Ascending aorta (tissue), 2 donors: ENCODE data around the gene GEMIN7. TPM values are rescaled to one million over a fixed set of nuclear protein-coding genes. Genes with fewer than 3 reads are reported as not detected.

ENCODE experiments used
- DNase-seq, 2 donors: peaks; one replicate each; pipeline ENCODE4 v3.0.0-alpha.2; 2019; ENCODE audit warnings: low spot score in 2 of 2
- H3K27ac ChIP-seq, 2 donors: fragments of 200-600 bp; sonication (generic); one replicate each; pipeline ENCODE4 v1.5.1; 2016 to 2017; ENCODE audit warnings: mild to moderate bottlenecking in 1 of 2
- H3K27me3 ChIP-seq: fragments of 200-600 bp; sonication (generic); one replicate; pipeline ENCODE4 v1.5.1; 2017
- H3K36me3 ChIP-seq, 2 donors: fragments of 200-600 bp; sonication (generic); one replicate each; pipeline ENCODE4 v1.5.1; 2016
- H3K4me1 ChIP-seq, 2 donors: fragments of 200-600 bp; sonication (generic); one replicate each; pipeline ENCODE4 v1.5.1; 2016 to 2017; ENCODE audit warnings: mild to moderate bottlenecking in 1 of 2
- H3K4me3 ChIP-seq, 2 donors: fragments of 200-600 bp; sonication (generic); one replicate each; pipeline ENCODE4 v1.5.1; 2016 to 2017; ENCODE audit warnings: mild to moderate bottlenecking in 1 of 2
- H3K9me3 ChIP-seq, 2 donors: fragments of 200-600 bp; sonication (generic); one replicate each; pipeline ENCODE4 v1.5.1; 2016
- intact Hi-C: fragments of 100-400 bp; cut with DNase I; formaldehyde crosslinking; loops from one replicate; pipeline ENCODE4 v1.15.1; 2023
- total RNA-seq: library from RNA; depleted of rRNA; stranded (reverse); fragments of >200 nt; gene quantifications from one replicate; pipeline ENCODE4 v1.1.0, GENCODE V29; 2016
- TF ChIP-seq, protein P1 (sequence below), 3 experiments: fragments of 200-600 bp in 2 of 3; fragments of 450-650 bp in 1 of 3; sonication (generic) in 2 of 3; IDR thresholded peaks; one replicate each; pipeline ENCODE4 v1.5.1; 2016 to 2019; ENCODE audit warnings: antibody characterized with exemption in 3 of 3, mild to moderate bottlenecking in 1 of 3, moderate library complexity in 1 of 3

GEMIN7 gene
- total RNA-seq, 1 donor from 2014 or later = 48.2 TPM

GRCh38 chr19:45047188-45047797 lies 31.8 kb upstream of the GEMIN7 start:
- intact Hi-C loops = no loop called here
- Histone ChIP-seq H3K9me3 (no peaks in the 10 kb centered on the region), H3K4me3 (no peak overlapping the region), H3K36me3 (peaks cover 37 to 53% of the 10 kb centered on the region in 2 donors), H3K27ac (no peak overlapping the region), H3K27me3 (no peaks in the 10 kb centered on the region), H3K4me1 (peaks cover 0 to 2% of the 10 kb centered on the region in 2 donors)
- DNase-seq = no peak
- TF ChIP-seq, protein P1, sequence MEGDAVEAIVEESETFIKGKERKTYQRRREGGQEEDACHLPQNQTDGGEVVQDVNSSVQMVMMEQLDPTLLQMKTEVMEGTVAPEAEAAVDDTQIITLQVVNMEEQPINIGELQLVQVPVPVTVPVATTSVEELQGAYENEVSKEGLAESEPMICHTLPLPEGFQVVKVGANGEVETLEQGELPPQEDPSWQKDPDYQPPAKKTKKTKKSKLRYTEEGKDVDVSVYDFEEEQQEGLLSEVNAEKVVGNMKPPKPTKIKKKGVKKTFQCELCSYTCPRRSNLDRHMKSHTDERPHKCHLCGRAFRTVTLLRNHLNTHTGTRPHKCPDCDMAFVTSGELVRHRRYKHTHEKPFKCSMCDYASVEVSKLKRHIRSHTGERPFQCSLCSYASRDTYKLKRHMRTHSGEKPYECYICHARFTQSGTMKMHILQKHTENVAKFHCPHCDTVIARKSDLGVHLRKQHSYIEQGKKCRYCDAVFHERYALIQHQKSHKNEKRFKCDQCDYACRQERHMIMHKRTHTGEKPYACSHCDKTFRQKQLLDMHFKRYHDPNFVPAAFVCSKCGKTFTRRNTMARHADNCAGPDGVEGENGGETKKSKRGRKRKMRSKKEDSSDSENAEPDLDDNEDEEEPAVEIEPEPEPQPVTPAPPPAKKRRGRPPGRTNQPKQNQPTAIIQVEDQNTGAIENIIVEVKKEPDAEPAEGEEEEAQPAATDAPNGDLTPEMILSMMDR (IDR thresholded peaks at IDR 0.05) = no peak

DNA sequence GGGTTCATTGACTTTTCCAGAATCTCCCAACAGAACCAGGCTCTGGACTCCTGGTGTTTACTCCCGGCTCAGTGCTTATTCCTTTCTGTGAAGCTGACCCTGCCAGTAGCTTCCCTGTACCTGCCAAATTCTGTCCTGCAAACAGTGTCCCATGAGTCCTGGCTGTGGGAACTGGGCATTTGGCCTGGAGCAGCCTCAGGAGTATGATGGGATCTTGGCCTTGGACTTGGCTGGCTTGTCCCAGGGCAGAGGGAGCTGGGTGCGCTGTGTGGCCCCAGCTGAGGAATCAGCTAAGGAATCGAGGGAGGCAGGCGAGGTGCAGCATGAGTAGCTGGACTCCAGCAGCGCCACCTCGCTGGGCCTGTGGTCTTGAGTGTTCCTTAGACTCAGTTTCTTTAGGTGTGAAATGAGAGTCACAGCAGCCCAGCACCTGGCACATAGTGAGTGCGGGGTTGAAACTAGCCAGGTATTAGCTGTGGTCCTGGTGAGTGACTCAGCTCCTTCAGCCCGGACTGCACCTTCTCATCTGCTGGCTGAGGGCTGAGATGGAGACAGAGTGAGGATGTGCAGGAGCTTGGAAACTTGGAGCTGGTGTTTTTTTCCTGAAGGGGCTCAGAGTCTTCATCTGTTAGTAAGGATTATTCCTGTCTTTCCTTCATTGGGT lies 29.9 kb upstream of the GEMIN7 start:
- DNase-seq = no peak
- Histone ChIP-seq H3K36me3 (peaks cover 37 to 53% of the 10 kb centered on the region in 2 donors), H3K27ac (no peak overlapping the region), H3K9me3 (no peaks in the 10 kb centered on the region), H3K27me3 (no peaks in the 10 kb centered on the region), H3K4me3 (no peak overlapping the region), H3K4me1 (peaks cover 0 to 2% of the 10 kb centered on the region in 2 donors)
- intact Hi-C loops = no loop called here
- TF ChIP-seq, protein P1 (IDR thresholded peaks at IDR 0.05) = no peak

GRCh38 chr19:45050036-45050435 lies 29.0 kb upstream of the GEMIN7 start:
- H3K36me3 ChIP-seq = peaks cover 37 to 53% of the 10 kb centered on the region in 2 donors
- H3K9me3 ChIP-seq = no peaks in the 10 kb centered on the region
- TF ChIP-seq, protein P1 (IDR thresholded peaks at IDR 0.05) = no peak
- no peak overlapping the region for H3K4me3 ChIP-seq
- intact Hi-C loops = no loop called here
- H3K4me1 ChIP-seq = peaks cover 0 to 2% of the 10 kb centered on the region in 2 donors
- DNase-seq = no peak
- H3K27me3 ChIP-seq = no peaks in the 10 kb centered on the region
- no peak overlapping the region for H3K27ac ChIP-seq

DNA sequence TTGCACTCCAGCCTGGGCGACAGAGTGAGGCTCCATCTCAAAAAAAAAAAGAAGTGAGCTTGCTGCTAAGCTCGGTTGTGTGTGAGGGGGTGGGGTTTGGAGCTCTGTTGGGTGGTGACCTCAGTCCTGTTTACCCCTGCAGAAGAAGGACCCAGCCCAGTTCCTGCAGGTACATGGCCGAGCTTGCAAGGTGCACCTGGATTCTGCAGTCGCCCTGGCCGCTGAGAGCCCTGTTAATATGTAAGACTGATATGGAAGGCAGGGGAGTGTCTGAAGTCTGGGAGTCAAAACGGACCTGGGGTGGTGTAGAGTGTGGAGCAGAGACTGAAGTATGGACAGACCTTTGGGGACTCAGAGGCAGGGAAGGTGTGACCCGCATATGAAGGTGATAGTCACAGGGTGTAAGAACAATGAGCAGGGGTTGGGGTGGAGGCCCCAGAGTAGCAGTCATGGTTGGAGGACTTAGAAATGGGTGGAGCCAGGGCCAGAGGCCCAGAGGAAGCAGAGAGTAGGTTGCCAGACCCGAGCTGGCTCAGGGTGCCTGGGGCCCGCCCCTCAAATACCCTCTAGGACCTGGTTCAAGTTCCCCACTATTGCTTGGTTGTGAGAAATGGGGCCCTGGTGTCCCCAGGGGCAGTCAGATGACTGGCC lies 27.0 kb upstream of the GEMIN7 start:
- Histone ChIP-seq H3K27me3 (no peaks in the 10 kb centered on the region), H3K27ac (no peak overlapping the region), H3K9me3 (no peaks in the 10 kb centered on the region), H3K4me1 (peaks cover 0 to 2% of the 10 kb centered on the region in 2 donors), H3K4me3 (no peak overlapping the region), H3K36me3 (peaks cover 49 to 54% of the 10 kb centered on the region in 2 donors)
- intact Hi-C loops = no loop called here
- DNase-seq = no peak
- TF ChIP-seq, protein P1 (IDR thresholded peaks at IDR 0.05) = no peak

GRCh38 chr19:45056831-45057230 lies 22.2 kb upstream of the GEMIN7 start:
- no peaks in the 10 kb centered on the region for H3K9me3 ChIP-seq
- no peak overlapping the region for H3K27ac ChIP-seq
- H3K4me1 ChIP-seq = no peaks in the 10 kb centered on the region
- no peaks in the 10 kb centered on the region for H3K27me3 ChIP-seq
- no peak overlapping the region for H3K4me3 ChIP-seq
- H3K36me3 ChIP-seq = peaks cover 96 to 100% of the 10 kb centered on the region in 2 donors
- no peak for DNase-seq
- TF ChIP-seq, protein P1 (IDR thresholded peaks at IDR 0.05) = no peak
- intact Hi-C loops = no loop called here
